GM12865 (cell line): Measurements from ENCODE around the gene TCF15.

ENCODE experiments used
- DNase-seq: peaks from one replicate; pipeline ENCODE4 v3.0.0; 2010; ENCODE audit warnings: low read depth
- H3K4me3 ChIP-seq: 2 replicates; pipeline ENCODE4 v1.5.1; 2011; ENCODE audit warnings: mild to moderate bottlenecking, low read depth, low read length, control low read depth
- TF ChIP-seq, protein P1 (sequence below): IDR thresholded peaks from 2 replicates; pipeline ENCODE4 v1.5.1; 2011; ENCODE audit warnings: low read length, control low read depth, low read depth, inconsistent platforms; ENCODE audit not compliant: insufficient read depth; ENCODE audit errors: missing control alignments

Gene TCF15

DNA sequence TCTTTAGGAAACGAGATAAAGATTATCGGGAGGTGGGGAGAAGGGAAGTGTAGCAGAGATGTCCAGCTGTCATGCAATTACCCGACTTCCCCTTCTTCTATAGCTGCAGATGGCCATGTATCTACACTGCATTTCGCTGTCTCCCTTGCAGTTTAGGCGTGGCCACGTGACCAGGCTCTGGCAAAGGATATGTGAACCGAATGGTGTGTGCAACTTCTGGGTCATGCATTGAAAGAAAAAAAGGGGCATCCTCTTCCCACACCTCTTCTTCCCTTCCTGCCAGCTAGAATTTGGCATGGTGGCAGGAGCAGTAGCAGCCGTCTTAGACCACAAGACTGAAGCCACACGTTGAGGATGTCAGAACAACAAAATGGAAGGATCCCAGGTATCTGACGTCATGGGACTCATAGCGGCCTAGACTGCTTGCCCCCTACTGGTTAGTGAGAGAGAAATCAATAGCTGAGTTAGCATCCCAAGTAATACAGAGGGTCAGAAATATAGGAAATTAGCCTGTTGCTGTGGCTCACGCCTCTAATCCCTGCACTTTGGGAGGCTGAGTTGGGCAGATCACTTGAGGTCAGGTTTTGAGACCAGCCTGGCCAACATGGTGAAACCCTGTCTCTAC, 32.8 kb downstream of the TCF15 start:
- H3K4me3 ChIP-seq = no peak overlapping the region
- DNase-seq = peak; percentile 54
- TF ChIP-seq, protein P1, sequence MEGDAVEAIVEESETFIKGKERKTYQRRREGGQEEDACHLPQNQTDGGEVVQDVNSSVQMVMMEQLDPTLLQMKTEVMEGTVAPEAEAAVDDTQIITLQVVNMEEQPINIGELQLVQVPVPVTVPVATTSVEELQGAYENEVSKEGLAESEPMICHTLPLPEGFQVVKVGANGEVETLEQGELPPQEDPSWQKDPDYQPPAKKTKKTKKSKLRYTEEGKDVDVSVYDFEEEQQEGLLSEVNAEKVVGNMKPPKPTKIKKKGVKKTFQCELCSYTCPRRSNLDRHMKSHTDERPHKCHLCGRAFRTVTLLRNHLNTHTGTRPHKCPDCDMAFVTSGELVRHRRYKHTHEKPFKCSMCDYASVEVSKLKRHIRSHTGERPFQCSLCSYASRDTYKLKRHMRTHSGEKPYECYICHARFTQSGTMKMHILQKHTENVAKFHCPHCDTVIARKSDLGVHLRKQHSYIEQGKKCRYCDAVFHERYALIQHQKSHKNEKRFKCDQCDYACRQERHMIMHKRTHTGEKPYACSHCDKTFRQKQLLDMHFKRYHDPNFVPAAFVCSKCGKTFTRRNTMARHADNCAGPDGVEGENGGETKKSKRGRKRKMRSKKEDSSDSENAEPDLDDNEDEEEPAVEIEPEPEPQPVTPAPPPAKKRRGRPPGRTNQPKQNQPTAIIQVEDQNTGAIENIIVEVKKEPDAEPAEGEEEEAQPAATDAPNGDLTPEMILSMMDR = peak; percentile 38

DNA sequence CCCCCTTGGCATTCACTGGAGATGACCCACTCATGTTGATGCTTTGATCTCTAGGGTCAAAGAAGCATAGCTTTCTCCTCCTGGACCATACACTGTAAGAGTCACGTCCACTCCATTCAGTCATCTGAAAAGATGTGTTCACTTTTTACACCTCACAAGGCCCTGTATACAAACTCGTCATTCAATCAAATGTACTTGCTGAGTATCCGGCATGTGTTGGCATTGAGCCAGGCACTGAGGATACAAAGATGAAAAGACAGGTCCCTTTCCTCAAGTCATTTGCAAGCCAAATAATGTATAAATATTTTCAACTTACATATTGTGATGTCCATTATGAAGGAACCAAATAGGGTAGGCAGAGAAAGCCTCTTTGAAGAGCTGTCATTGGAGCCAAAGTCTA, 34.0 kb downstream of the TCF15 start:
- no peak overlapping the region for H3K4me3 ChIP-seq
- TF ChIP-seq, protein P1 = no peak
- no peak for DNase-seq

DNA sequence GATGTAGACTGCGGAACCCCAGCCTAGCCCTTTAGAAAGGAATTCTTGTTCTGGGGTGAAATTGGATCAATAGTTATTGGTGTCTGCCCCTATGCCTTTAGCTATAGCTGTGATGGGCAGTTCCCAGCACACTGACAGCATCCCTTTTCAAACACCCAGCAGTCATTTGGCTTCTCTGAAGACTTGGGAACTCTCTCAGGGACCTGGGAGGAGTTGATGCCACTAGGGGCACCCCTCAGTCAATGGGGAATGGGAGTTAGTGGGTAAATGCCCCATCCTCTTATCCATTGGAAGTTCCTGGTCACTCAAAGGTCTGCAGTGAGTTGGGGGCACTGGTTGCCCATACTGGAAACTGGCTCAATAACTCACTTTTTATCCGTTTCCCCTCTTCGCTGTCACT, 34.9 kb downstream of the TCF15 start:
- TF ChIP-seq, protein P1 = no peak
- no peak for DNase-seq
- no peak overlapping the region for H3K4me3 ChIP-seq

DNA sequence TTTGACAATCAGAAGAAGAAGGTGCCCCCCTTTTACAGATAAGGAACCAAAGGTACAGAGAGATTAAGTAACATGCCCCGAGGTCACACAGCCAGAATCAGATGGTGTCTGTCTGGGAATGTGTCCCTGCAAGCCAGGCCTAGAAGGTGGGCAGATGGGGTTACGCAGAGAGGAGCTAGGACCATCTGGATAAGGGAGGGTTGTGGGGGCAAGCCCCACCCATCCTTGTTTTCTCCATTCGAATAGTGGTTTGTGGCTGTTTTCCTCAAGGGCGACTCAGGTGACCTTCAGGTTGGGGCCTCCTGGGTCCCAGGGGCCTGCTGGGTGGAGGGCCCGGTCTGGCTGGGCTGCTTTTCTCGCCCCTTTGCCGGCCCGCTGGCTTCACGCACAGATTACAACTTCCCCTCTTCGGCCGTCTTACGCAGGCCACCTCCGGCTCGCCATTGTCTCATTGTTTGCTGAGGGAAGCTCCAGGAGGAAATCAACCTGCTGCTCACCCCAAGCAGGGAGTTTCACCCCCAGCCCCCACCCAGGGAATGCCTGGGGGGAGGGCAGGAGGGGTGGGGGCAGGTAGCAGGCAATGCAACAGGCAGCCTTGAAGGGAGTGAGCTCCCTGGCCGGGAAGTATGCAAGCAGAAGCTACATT, 35.7 kb downstream of the TCF15 start:
- no peak overlapping the region for H3K4me3 ChIP-seq
- no peak for DNase-seq
- TF ChIP-seq, protein P1 = no peak

DNA sequence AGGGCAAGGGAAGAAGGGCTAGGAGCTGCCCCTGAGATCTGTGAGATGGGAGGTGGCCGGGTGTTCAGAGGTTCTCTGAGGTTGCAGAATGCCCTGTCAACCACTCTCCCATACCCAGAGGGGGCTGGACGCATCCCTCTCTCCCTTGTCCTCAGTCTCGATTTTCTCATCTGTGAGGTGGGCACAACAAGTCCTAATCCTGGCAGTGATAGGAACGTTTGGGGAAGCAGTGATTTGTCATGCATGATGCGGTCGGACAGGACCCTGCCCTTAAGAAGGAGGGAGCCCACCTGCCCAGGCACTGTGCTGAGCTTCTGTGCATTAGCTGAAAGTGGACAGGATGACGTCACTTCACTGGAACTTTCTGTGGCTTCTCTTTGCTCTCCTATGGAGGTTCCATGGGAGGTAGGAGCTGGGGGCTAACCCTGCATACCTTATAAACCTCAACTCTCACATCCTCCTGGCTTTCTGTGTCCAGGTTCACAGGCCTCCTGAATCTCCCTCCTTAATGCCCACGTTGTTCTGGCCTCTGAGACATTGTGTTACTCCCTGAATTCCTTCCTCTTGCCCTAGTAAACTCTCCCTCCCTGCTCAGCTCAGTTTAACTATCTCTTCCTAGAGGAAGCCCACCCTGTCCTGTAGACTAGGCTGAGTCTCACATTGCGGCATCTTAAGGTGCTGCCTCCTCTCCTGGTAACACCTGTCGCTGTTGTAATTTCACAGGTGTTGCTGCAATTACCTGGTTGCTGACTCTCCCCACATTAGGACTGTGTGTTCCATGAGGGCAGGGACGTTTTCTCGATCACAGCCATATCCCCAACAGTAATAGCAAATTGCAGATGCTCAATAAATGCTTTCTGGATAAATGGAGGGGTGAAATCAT, 36.5 kb downstream of the TCF15 start:
- DNase-seq = no peak
- TF ChIP-seq, protein P1 = no peak
- H3K4me3 ChIP-seq = no peak overlapping the region

DNA sequence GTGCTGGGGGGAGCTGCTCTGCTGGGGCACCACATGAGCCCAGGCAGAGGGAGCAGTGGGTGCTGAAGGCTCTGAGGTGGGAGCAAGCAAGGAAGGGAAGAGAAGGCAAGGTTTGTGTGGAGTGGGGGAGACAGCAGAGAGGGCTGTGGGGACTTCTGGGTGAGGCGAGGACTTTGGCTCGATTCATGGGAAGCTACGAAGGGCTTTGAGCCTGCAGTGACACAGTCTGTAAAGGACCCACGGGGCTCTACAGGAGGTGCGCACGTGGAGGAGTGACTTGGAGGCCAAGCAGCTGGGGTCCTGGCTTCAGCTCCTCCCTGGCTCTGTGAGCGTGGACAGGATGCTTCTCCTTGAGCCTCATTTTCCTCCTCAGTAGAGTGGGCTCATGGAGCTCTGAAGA, 37.4 kb downstream of the TCF15 start:
- TF ChIP-seq, protein P1 = no peak
- no peak for DNase-seq
- H3K4me3 ChIP-seq = no peak overlapping the region
